Prostate gland (tissue), 2 donors: ENCODE data around the gene DIS3L2. TPM values are rescaled to one million over a fixed set of nuclear protein-coding genes. Genes with fewer than 3 reads are reported as not detected.

Source experiments
- DNase-seq: peaks from one replicate; pipeline ENCODE4 v3.0.0-alpha.2; 2019; ENCODE audit warnings: low spot score
- H3K27ac ChIP-seq, 2 donors: fragments of 200-600 bp; sonication (generic); 2 replicates each; pipeline ENCODE4 v1.5.1; 2017 to 2019
- H3K27me3 ChIP-seq: fragments of 200-600 bp; sonication (generic); replicated peaks from 2 replicates; pipeline ENCODE4 v1.5.1; 2019; ENCODE audit not compliant: insufficient read depth
- H3K36me3 ChIP-seq, 2 donors: fragments of 200-600 bp; sonication (generic); 1 replicate in 1 of 2; 2 replicates in 1 of 2; pipeline versions ENCODE4 v1.5.1 to v1.8.1; 2017 to 2019
- H3K4me1 ChIP-seq: fragments of 200-600 bp; sonication (generic); replicated peaks from 2 replicates; pipeline ENCODE4 v1.5.1; 2019
- H3K4me3 ChIP-seq, 2 donors: fragments of 200-600 bp; sonication (generic); 2 replicates each; pipeline ENCODE4 v1.5.1; 2017 to 2019
- H3K9me3 ChIP-seq: fragments of 200-600 bp; sonication (generic); 2 replicates; pipeline ENCODE4 v1.5.1; 2017
- CTCF ChIP-seq, 4 experiments: fragments of 200-600 bp in 2 of 4; fragments of 450-650 bp in 2 of 4; sonication (generic) in 2 of 4; IDR thresholded peaks; 1 replicate in 3 of 4; 2 replicates in 1 of 4; pipeline ENCODE4 v1.5.1; 2016 to 2019; ENCODE audit warnings: antibody characterized with exemption in 4 of 4, mild to moderate bottlenecking in 2 of 4, moderate library complexity in 2 of 4
- POLR2A ChIP-seq: fragments of 450-650 bp; IDR thresholded peaks from one replicate; pipeline ENCODE4 v1.6.1; 2016; ENCODE audit warnings: antibody characterized with exemption, mild to moderate bottlenecking
- POLR2AphosphoS5 ChIP-seq: sonication (generic); formaldehyde crosslinking; IDR thresholded peaks from one replicate; pipeline ENCODE4 v1.6.1; 2017; ENCODE audit warnings: antibody characterized with exemption
- WGBS: methylation state at CpG from one replicate; pipeline ENCODE4 v1.1.5; 2018; 5-methylcytosine and 5-hydroxymethylcytosine counted together
- intact Hi-C: fragments of 100-400 bp; cut with DNase I; formaldehyde crosslinking; loops from one replicate; pipeline ENCODE4 v1.14.2; 2022
- total RNA-seq, 2 donors: library from RNA; depleted of rRNA; stranded (reverse); fragments of >200 nt; gene quantifications; one replicate each; pipeline ENCODE4 v1.1.0, GENCODE V29; 2016

DIS3L2 gene
- total RNA-seq, 2 donors from 2014 or later, result 30.1 to 71.3 TPM

GRCh38 chr2:231932711-231932970, 28.9 kb upstream of the DIS3L2 start:
- WGBS, result 93% methylated on average over 3 of the region's 3 CpGs
- TF ChIP-seq POLR2AphosphoS5 (no peak), CTCF (IDR thresholded peaks at IDR 0.05) (no peak), POLR2A (no peak)
- no peaks in the 10 kb centered on the region for H3K4me1 ChIP-seq
- intact Hi-C loops, result no loop called here
- no peaks in the 10 kb centered on the region for H3K36me3 ChIP-seq
- no peak overlapping the region for H3K4me3 ChIP-seq
- H3K27me3 ChIP-seq, result peaks cover 3% of the 10 kb centered on the region
- H3K9me3 ChIP-seq, result no peaks in the 10 kb centered on the region
- DNase-seq, result no peak
- H3K27ac ChIP-seq, result no peak overlapping the region

GRCh38 chr2:231932985-231933915, 28.3 kb upstream of the DIS3L2 start:
- peaks cover 3% of the 10 kb centered on the region for H3K27me3 ChIP-seq
- no peak overlapping the region for H3K27ac ChIP-seq
- no peaks in the 10 kb centered on the region for H3K36me3 ChIP-seq
- TF ChIP-seq POLR2AphosphoS5, result no peak
- TF ChIP-seq CTCF (IDR thresholded peaks at IDR 0.05), result no peak
- no peak for TF ChIP-seq POLR2A
- no peak for DNase-seq
- intact Hi-C loops, result no loop called here
- no peaks in the 10 kb centered on the region for H3K9me3 ChIP-seq
- 82% methylated on average over 15 of the region's 15 CpGs for WGBS
- no peak overlapping the region for H3K4me3 ChIP-seq
- H3K4me1 ChIP-seq, result no peaks in the 10 kb centered on the region

GRCh38 chr2:231933916-231934401, 27.6 kb upstream of the DIS3L2 start:
- Histone ChIP-seq H3K4me3 (no peak overlapping the region), H3K9me3 (no peaks in the 10 kb centered on the region), H3K4me1 (no peaks in the 10 kb centered on the region), H3K27ac (no peak overlapping the region), H3K36me3 (no peaks in the 10 kb centered on the region), H3K27me3 (peaks cover 3% of the 10 kb centered on the region)
- whole genome bisulfite sequencing, result 88% methylated on average over 7 of the region's 13 CpGs
- TF ChIP-seq POLR2A, result no peak
- TF ChIP-seq POLR2AphosphoS5, result no peak
- no peak for TF ChIP-seq CTCF (IDR thresholded peaks at IDR 0.05)
- intact Hi-C loops, result no loop called here
- no peak for DNase-seq

GRCh38 chr2:231934441-231935206, 26.9 kb upstream of the DIS3L2 start:
- DNase-seq, result no peak
- WGBS, result 87% methylated on average over 8 of the region's 8 CpGs
- TF ChIP-seq POLR2AphosphoS5 (no peak), CTCF (IDR thresholded peaks at IDR 0.05) (no peak), POLR2A (no peak)
- no peaks in the 10 kb centered on the region for H3K9me3 ChIP-seq
- no peak overlapping the region for H3K4me3 ChIP-seq
- no peaks in the 10 kb centered on the region for H3K27me3 ChIP-seq
- no peak overlapping the region for H3K27ac ChIP-seq
- intact Hi-C loops, result no loop called here
- no peaks in the 10 kb centered on the region for H3K4me1 ChIP-seq
- no peaks in the 10 kb centered on the region for H3K36me3 ChIP-seq
